ENCODE data around the gene PPBP.

DNA sequence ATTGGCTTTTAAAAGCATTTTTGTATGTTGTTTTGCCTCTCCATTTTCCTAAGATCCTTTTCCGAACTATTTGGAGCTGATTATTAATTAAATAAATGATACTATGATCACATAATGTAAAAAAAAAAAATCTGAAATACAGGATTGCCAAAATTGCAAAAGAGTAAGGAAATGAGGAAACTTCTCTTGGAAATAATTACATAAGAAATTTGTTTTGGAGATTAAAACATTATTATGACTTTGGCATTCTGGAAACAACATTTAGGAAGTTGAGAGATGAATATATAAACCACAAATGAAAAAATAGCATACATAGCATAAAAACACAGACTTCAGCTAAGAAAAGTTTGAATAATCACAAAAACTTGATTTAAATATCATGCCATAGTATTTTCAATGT is 39.7 kb downstream of the PPBP start:
- TF ChIP-seq POLR2AphosphoS5 (IDR thresholded peaks at IDR 0.05), result no peak
- TF ChIP-seq, protein P1, sequence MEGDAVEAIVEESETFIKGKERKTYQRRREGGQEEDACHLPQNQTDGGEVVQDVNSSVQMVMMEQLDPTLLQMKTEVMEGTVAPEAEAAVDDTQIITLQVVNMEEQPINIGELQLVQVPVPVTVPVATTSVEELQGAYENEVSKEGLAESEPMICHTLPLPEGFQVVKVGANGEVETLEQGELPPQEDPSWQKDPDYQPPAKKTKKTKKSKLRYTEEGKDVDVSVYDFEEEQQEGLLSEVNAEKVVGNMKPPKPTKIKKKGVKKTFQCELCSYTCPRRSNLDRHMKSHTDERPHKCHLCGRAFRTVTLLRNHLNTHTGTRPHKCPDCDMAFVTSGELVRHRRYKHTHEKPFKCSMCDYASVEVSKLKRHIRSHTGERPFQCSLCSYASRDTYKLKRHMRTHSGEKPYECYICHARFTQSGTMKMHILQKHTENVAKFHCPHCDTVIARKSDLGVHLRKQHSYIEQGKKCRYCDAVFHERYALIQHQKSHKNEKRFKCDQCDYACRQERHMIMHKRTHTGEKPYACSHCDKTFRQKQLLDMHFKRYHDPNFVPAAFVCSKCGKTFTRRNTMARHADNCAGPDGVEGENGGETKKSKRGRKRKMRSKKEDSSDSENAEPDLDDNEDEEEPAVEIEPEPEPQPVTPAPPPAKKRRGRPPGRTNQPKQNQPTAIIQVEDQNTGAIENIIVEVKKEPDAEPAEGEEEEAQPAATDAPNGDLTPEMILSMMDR (IDR thresholded peaks at IDR 0.05), result no peak
